GM23338 (cell line): ENCODE results near the gene GMPS. TPM values are rescaled to one million over a fixed set of nuclear protein-coding genes. Genes with fewer than 3 reads are reported as not detected.

ENCODE experiments used
- ATAC-seq: fragments of 200-7000 bp; cut with Tn5 transposase; 3 replicates; pipeline ENCODE4 v1.9.1; 2020
- DNase-seq: peaks from one replicate; pipeline ENCODE4 v3.0.0-alpha.2; 2015; ENCODE audit warnings: low spot score
- H2AFZ ChIP-seq: fragments of 200-600 bp; sonication (generic); 2 replicates; pipeline ENCODE4 v1.8.0; 2016; ENCODE audit warnings: antibody characterized with exemption, mild to moderate bottlenecking, moderate library complexity
- H3F3A ChIP-seq: fragments of 200-600 bp; sonication (generic); replicated peaks from 2 replicates; pipeline ENCODE4 v1.8.0; 2017; ENCODE audit warnings: antibody characterized with exemption, mixed run types, low read depth
- H3K27ac ChIP-seq: fragments of 200-600 bp; sonication (generic); 2 replicates; pipeline ENCODE4 v1.6.1; 2016; ENCODE audit warnings: low read depth
- H3K27me3 ChIP-seq: fragments of 200-600 bp; sonication (generic); 2 replicates; pipeline ENCODE4 v1.8.0; 2016; ENCODE audit warnings: mild to moderate bottlenecking, mixed run types, moderate library complexity; ENCODE audit not compliant: insufficient read depth
- H3K36me3 ChIP-seq: fragments of 200-600 bp; sonication (generic); 2 replicates; pipeline ENCODE4 v1.8.0; 2016; ENCODE audit warnings: mild to moderate bottlenecking; ENCODE audit not compliant: insufficient read depth
- H3K4me1 ChIP-seq: fragments of 200-600 bp; sonication (generic); 2 replicates; pipeline ENCODE4 v1.8.0; 2016; ENCODE audit warnings: mild to moderate bottlenecking, moderate library complexity; ENCODE audit not compliant: insufficient read depth
- H3K4me2 ChIP-seq: fragments of 200-600 bp; sonication (generic); 2 replicates; pipeline ENCODE4 v1.7.1; 2017; ENCODE audit warnings: mixed run types
- H3K4me3 ChIP-seq: fragments of 200-600 bp; sonication (generic); 2 replicates; pipeline ENCODE4 v1.6.1; 2016; ENCODE audit warnings: mixed run types
- H3K79me2 ChIP-seq: fragments of 200-600 bp; sonication (generic); replicated peaks from 2 replicates; pipeline ENCODE4 v1.8.0; 2017; ENCODE audit warnings: mild to moderate bottlenecking; ENCODE audit not compliant: insufficient read depth
- H3K9me2 ChIP-seq: fragments of 200-600 bp; sonication (generic); 2 replicates; pipeline ENCODE4 v1.8.0; 2017; ENCODE audit not compliant: insufficient read depth
- H4K20me1 ChIP-seq: fragments of 200-600 bp; sonication (generic); replicated peaks from 2 replicates; pipeline ENCODE4 v1.8.0; 2017; ENCODE audit warnings: mild to moderate bottlenecking; ENCODE audit not compliant: insufficient read depth
- H3K27ac Mint-ChIP-seq: 2 replicates; pipeline ENCODE4 v1.8.0; 2020; ENCODE audit warnings: inconsistent platforms, mild to moderate bottlenecking, moderate library complexity, mixed read lengths
- H3K27me3 Mint-ChIP-seq: 3 replicates; pipeline ENCODE4 v1.8.0; 2022; ENCODE audit warnings: low read depth, mild to moderate bottlenecking, moderate library complexity, mixed read lengths, inconsistent platforms; ENCODE audit not compliant: insufficient read depth, poor library complexity
- H3K36me3 Mint-ChIP-seq: 3 replicates; pipeline ENCODE4 v1.8.0; 2021; ENCODE audit warnings: low read depth, mild to moderate bottlenecking, inconsistent platforms, moderate library complexity, mixed read lengths
- H3K4me1 Mint-ChIP-seq: 3 replicates; pipeline ENCODE4 v1.8.0; 2020; ENCODE audit warnings: mild to moderate bottlenecking, inconsistent platforms, mixed read lengths
- H3K4me3 Mint-ChIP-seq: 3 replicates; pipeline ENCODE4 v1.8.0; 2021; ENCODE audit warnings: moderate library complexity, mild to moderate bottlenecking, inconsistent platforms, mixed read lengths
- H3K9me3 Mint-ChIP-seq: 3 replicates; pipeline ENCODE4 v1.8.0; 2020; ENCODE audit warnings: moderate library complexity, mild to moderate bottlenecking, inconsistent platforms, mixed read lengths
- CREB1 ChIP-seq: fragments of 250-450 bp; sonication (Bioruptor Pico); IDR thresholded peaks from 2 replicates; pipeline ENCODE4 v1.5.0; 2020; ENCODE audit warnings: low read depth, mild to moderate bottlenecking, moderate library complexity
- CTCF ChIP-seq, 2 experiments: fragments of 200-600 bp in 1 of 2; sonication (generic) in 1 of 2; conservative IDR thresholded peaks; 2 replicates each; pipeline versions ENCODE4 v1.5.1 to v1.6.1; 2016 to 2017; ENCODE audit warnings: antibody characterized with exemption in 2 of 2, low read depth in 2 of 2, mild to moderate bottlenecking in 2 of 2, moderate library complexity in 1 of 2
- ETS1 ChIP-seq: IDR thresholded peaks from 2 replicates; pipeline ENCODE4 v1.6.1; 2016; ENCODE audit warnings: antibody characterized with exemption
- EZH2 ChIP-seq: fragments of 200-600 bp; sonication (generic); IDR thresholded peaks from one replicate; pipeline ENCODE4 v1.8.0; 2017; ENCODE audit warnings: antibody characterized with exemption, mild to moderate bottlenecking, low read depth; ENCODE audit not compliant: unreplicated experiment
- EZH2phosphoT487 ChIP-seq: fragments of 200-600 bp; sonication (generic); IDR thresholded peaks from one replicate; pipeline ENCODE4 v1.8.1; 2018; ENCODE audit warnings: antibody characterized with exemption; ENCODE audit not compliant: unreplicated experiment
- JUNB ChIP-seq: IDR thresholded peaks from one replicate; pipeline ENCODE4 v1.6.1; 2016; ENCODE audit warnings: antibody characterized with exemption; ENCODE audit not compliant: unreplicated experiment
- NANOG ChIP-seq: IDR thresholded peaks from 2 replicates; pipeline ENCODE4 v1.6.1; 2016; ENCODE audit warnings: antibody characterized with exemption, borderline replicate concordance
- POLR2AphosphoS5 ChIP-seq: IDR thresholded peaks from 2 replicates; pipeline ENCODE4 v1.6.1; 2016; ENCODE audit warnings: antibody characterized with exemption, low read depth
- REST ChIP-seq: IDR thresholded peaks from one replicate; pipeline ENCODE4 v1.6.1; 2018; ENCODE audit warnings: antibody characterized with exemption; ENCODE audit not compliant: unreplicated experiment
- STAT1 ChIP-seq: IDR thresholded peaks from one replicate; pipeline ENCODE4 v1.6.1; 2016; ENCODE audit warnings: antibody characterized with exemption; ENCODE audit not compliant: unreplicated experiment
- ZNF114 ChIP-seq: fragments of 250-450 bp; sonication (Bioruptor Pico); IDR thresholded peaks from 2 replicates; pipeline ENCODE4 v1.5.0; 2020; ENCODE audit warnings: mild to moderate bottlenecking, moderate library complexity
- ZNF331 ChIP-seq: fragments of 250-450 bp; sonication (Bioruptor Pico); IDR thresholded peaks from 2 replicates; pipeline ENCODE4 v1.5.0; 2020; ENCODE audit warnings: low read depth, mild to moderate bottlenecking, moderate library complexity
- ZNF462 ChIP-seq: fragments of 250-450 bp; sonication (Bioruptor Pico); IDR thresholded peaks from 2 replicates; pipeline ENCODE4 v1.5.0; 2020; ENCODE audit warnings: mild to moderate bottlenecking, moderate library complexity
- polyA plus RNA-seq: library from polyadenylated mRNA; unstranded; fragments of >200 nt; fragmentation: Nextera tagmentation; extraction: Ambion mirVana; gene quantifications from 2 replicates; pipeline ENCODE4 v1.2.1, GENCODE V29; 2016
- total RNA-seq: library from RNA; depleted of rRNA; stranded (reverse); fragments of >200 nt; shearing (Covaris generic); gene quantifications from 2 replicates; pipeline ENCODE4 v1.2.3, GENCODE V29; 2014

Gene GMPS
- total and polyA plus RNA-seq, 2 experiments from 2014 or later: 72.0 to 145 TPM

DNA sequence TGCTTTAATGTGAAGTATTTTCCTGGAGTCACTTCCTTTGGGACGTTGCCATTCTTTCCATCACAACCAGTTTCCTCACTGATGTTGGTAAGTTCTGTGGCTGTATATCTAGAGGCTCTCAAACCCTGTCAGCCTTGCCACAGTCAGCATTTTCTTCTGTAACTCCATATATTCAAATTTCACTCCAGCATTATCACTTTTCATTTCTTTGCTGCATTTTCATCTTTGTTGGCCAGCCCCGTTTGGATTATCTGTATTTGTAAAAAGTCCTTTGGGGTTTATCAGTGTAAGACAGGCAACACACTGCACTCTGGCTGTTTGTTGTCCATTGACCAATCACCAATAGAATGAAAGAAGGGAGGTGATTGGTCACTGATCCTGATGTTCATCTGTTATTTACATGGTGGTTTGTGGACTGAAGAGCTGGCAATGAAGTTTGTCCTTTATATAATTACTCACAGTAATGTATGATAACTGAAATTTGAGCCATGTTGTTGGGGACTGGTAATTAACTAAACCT, 20.3 kb downstream of the GMPS start:
- H4K20me1 ChIP-seq: peaks cover 40% of the 10 kb centered on the region
- no peaks in the 10 kb centered on the region for H3K9me3 Mint-ChIP-seq

More for the DNA sequence above, 20.3 kb downstream of the GMPS start:
- Histone ChIP-seq H2AFZ (no peak overlapping the region), H3K27me3 (no peaks in the 10 kb centered on the region), H3K4me3 (no peak overlapping the region), H3K27ac (0 out of 2 replicates have a peak overlapping the region, but pooled peaks have one; percentile 10), H3K36me3 (peaks cover 15% of the 10 kb centered on the region), H3K4me1 (no peaks in the 10 kb centered on the region), H3K4me2 (no peak overlapping the region), H3K79me2 (peaks cover 95% of the 10 kb centered on the region), H3K9me2 (no peaks in the 10 kb centered on the region), H3F3A (no peaks in the 10 kb centered on the region)
- TF ChIP-seq ZNF114: no peak
- TF ChIP-seq EZH2: no peak
- TF ChIP-seq CREB1 (CRISPR knock-in tag): no peak
- TF ChIP-seq CTCF (conservative IDR thresholded peaks at IDR 0.05; ENCODE audit: low read depth in 2 of 2): no peak
- TF ChIP-seq EZH2phosphoT487: no peak
- TF ChIP-seq JUNB: no peak
- no peak for TF ChIP-seq POLR2AphosphoS5
- no peak for TF ChIP-seq REST
- no peak for TF ChIP-seq ZNF462 (CRISPR knock-in tag)
- TF ChIP-seq ETS1: no peak
- no peak for TF ChIP-seq ZNF331
- no peak for TF ChIP-seq NANOG
- no peak for TF ChIP-seq STAT1
- Mint-ChIP-seq H3K27ac (no peak overlapping the region; the same call in 1 of the 2 replicates), H3K4me1 (peaks cover 13% of the 10 kb centered on the region; the same call in 2 of the 3 replicates), H3K4me3 (no peak overlapping the region), H3K36me3 (peaks cover 25% of the 10 kb centered on the region), H3K27me3 (no peaks in the 10 kb centered on the region)
- ATAC-seq (no peak), DNase-seq (no peak)
